ENCODE results near the gene RBL1.

The RBL1 gene

GRCh38 chr20:37095599-37096414, at the start of gene RBL1:
TSS of gene RBL1 (minus strand) at chr20:37095997. CDS start at chr20:37095928, 69 bp downstream.
- H3K4me3 ChIP-seq (ENCODE audit: low read depth, low read length): peak within 1 kb of the TSS; percentile 99
- TF ChIP-seq MYC (IDR thresholded peaks at IDR 0.05; ENCODE audit: low read depth, low read length) (peak; percentile 71), MAX (IDR thresholded peaks at IDR 0.05; ENCODE audit: low read depth, low read length) (peak; percentile 72; the same call in 1 of the 2 replicates), POLR2A (IDR thresholded peaks at IDR 0.05; ENCODE audit: extremely low read depth, insufficient read length) (peak; percentile 87), CTCF (IDR thresholded peaks at IDR 0.05; ENCODE audit: low read depth, low read length) (no peak)
- DNase-seq (ENCODE audit: low read depth): peak; percentile 96

GRCh38 chr20:37144856-37145404, 49.1 kb upstream of the RBL1 start:
- H3K4me3 ChIP-seq (ENCODE audit: low read depth, low read length): no peak overlapping the region
- no peak for TF ChIP-seq MAX (IDR thresholded peaks at IDR 0.05; ENCODE audit: low read depth, low read length)
- TF ChIP-seq POLR2A (IDR thresholded peaks at IDR 0.05; ENCODE audit: extremely low read depth, insufficient read length): no peak
- no peak for TF ChIP-seq CTCF (IDR thresholded peaks at IDR 0.05; ENCODE audit: low read depth, low read length)
- no peak for TF ChIP-seq MYC (IDR thresholded peaks at IDR 0.05; ENCODE audit: low read depth, low read length)
- peak; percentile 51 for DNase-seq (ENCODE audit: low read depth)

- H3K4me3 ChIP-seq (ENCODE audit: low read depth, low read length): no peak overlapping the region
- no peak for DNase-seq (ENCODE audit: low read depth)
- TF ChIP-seq POLR2A (IDR thresholded peaks at IDR 0.05; ENCODE audit: extremely low read depth, insufficient read length) (no peak), MAX (IDR thresholded peaks at IDR 0.05; ENCODE audit: low read depth, low read length) (no peak), CTCF (IDR thresholded peaks at IDR 0.05; ENCODE audit: low read depth, low read length) (no peak), MYC (IDR thresholded peaks at IDR 0.05; ENCODE audit: low read depth, low read length) (no peak)
Observed at GRCh38 chr20:37142708-37143107, 46.9 kb upstream of the RBL1 start.

- no peak for TF ChIP-seq MYC (IDR thresholded peaks at IDR 0.05; ENCODE audit: low read depth, low read length)
- no peak for TF ChIP-seq POLR2A (IDR thresholded peaks at IDR 0.05; ENCODE audit: extremely low read depth, insufficient read length)
- TF ChIP-seq MAX (IDR thresholded peaks at IDR 0.05; ENCODE audit: low read depth, low read length): no peak
- TF ChIP-seq CTCF (IDR thresholded peaks at IDR 0.05; ENCODE audit: low read depth, low read length): no peak
- no peak overlapping the region for H3K4me3 ChIP-seq (ENCODE audit: low read depth, low read length)
Observed at GRCh38 chr20:37137547-37137946, 41.8 kb upstream of the RBL1 start.

GRCh38 chr20:37133952-37134351, 38.2 kb upstream of the RBL1 start:
- DNase-seq (ENCODE audit: low read depth): no peak
- no peak overlapping the region for H3K4me3 ChIP-seq (ENCODE audit: low read depth, low read length)
- TF ChIP-seq CTCF (IDR thresholded peaks at IDR 0.05; ENCODE audit: low read depth, low read length): no peak
- TF ChIP-seq POLR2A (IDR thresholded peaks at IDR 0.05; ENCODE audit: extremely low read depth, insufficient read length): no peak
- no peak for TF ChIP-seq MYC (IDR thresholded peaks at IDR 0.05; ENCODE audit: low read depth, low read length)
- TF ChIP-seq MAX (IDR thresholded peaks at IDR 0.05; ENCODE audit: low read depth, low read length): no peak

More at GRCh38 chr20:37137547-37137946, 41.8 kb upstream of the RBL1 start:
- no peak for DNase-seq (ENCODE audit: low read depth)

Data from NB4 (cell line).